Trophoblast cell (in vitro differentiated cells and primary cell): ENCODE measurements around the gene CNKSR2.
A peak's percentile ranks its signal among the peaks of the same experiment; 100 is the strongest.

Source experiments
- DNase-seq, 2 donors: peaks; one replicate each; pipeline ENCODE4 v3.0.0-alpha.2; 2016
- H2AFZ ChIP-seq: 2 replicates; pipeline ENCODE4 v1.6.1; 2013; ENCODE audit warnings: low read length, moderate library complexity, mild to moderate bottlenecking; ENCODE audit not compliant: insufficient read depth, poor library complexity
- H2AK5ac ChIP-seq: 2 replicates; pipeline ENCODE4 v1.6.1; 2013; ENCODE audit warnings: mild to moderate bottlenecking, low read length
- H2BK120ac ChIP-seq: 2 replicates; pipeline ENCODE4 v1.6.1; 2013; ENCODE audit warnings: low read length, mild to moderate bottlenecking, moderate library complexity; ENCODE audit not compliant: insufficient read depth, poor library complexity
- H2BK12ac ChIP-seq: 2 replicates; pipeline ENCODE4 v1.6.1; 2013; ENCODE audit warnings: mild to moderate bottlenecking, low read length, moderate library complexity
- H2BK5ac ChIP-seq: 2 replicates; pipeline ENCODE4 v1.6.1; 2013; ENCODE audit warnings: low read length, low read depth, moderate library complexity, mild to moderate bottlenecking; ENCODE audit not compliant: poor library complexity
- H3K14ac ChIP-seq: 2 replicates; pipeline ENCODE4 v1.6.1; 2013; ENCODE audit warnings: mild to moderate bottlenecking, low read length
- H3K18ac ChIP-seq: 2 replicates; pipeline ENCODE4 v1.6.1; 2013; ENCODE audit warnings: mild to moderate bottlenecking, low read length
- H3K23ac ChIP-seq: 2 replicates; pipeline ENCODE4 v1.6.1; 2013; ENCODE audit warnings: low read length
- H3K27ac ChIP-seq: 2 replicates; pipeline ENCODE4 v1.5.1; 2013; ENCODE audit warnings: low read depth, mild to moderate bottlenecking, inconsistent platforms, low read length, moderate library complexity
- H3K27me3 ChIP-seq: 2 replicates; pipeline ENCODE4 v1.6.1; 2013; ENCODE audit warnings: inconsistent platforms, mild to moderate bottlenecking, low read length, moderate library complexity; ENCODE audit not compliant: insufficient read depth
- H3K36me3 ChIP-seq, 2 experiments: 1 replicate in 1 of 2; 2 replicates in 1 of 2; pipeline ENCODE4 v1.6.1; 2013; ENCODE audit warnings: low read length in 2 of 2, mild to moderate bottlenecking in 2 of 2, moderate library complexity in 1 of 2; ENCODE audit not compliant: insufficient read depth in 2 of 2, control insufficient read depth in 1 of 2
- H3K4ac ChIP-seq: 2 replicates; pipeline ENCODE4 v1.6.1; 2013; ENCODE audit warnings: low read depth, mild to moderate bottlenecking, low read length, moderate library complexity
- H3K4me1 ChIP-seq, 2 experiments: 1 replicate in 1 of 2; 2 replicates in 1 of 2; pipeline ENCODE4 v1.6.1; 2013; ENCODE audit warnings: low read length in 2 of 2, mild to moderate bottlenecking in 2 of 2, moderate library complexity in 1 of 2; ENCODE audit not compliant: insufficient read depth in 2 of 2, control insufficient read depth in 1 of 2
- H3K4me2 ChIP-seq: 2 replicates; pipeline ENCODE4 v1.6.1; 2013; ENCODE audit warnings: inconsistent platforms, mild to moderate bottlenecking, low read length, moderate library complexity
- H3K4me3 ChIP-seq: 2 replicates; pipeline ENCODE4 v1.5.1; 2013; ENCODE audit warnings: mild to moderate bottlenecking, low read depth, low read length, inconsistent platforms
- H3K79me1 ChIP-seq: one replicate; pipeline ENCODE4 v1.6.1; 2013; ENCODE audit warnings: low read length
- H3K79me2 ChIP-seq: 2 replicates; pipeline ENCODE4 v1.6.1; 2013; ENCODE audit warnings: low read length, mild to moderate bottlenecking; ENCODE audit not compliant: control insufficient read depth, insufficient read depth, poor library complexity
- H3K9ac ChIP-seq: 2 replicates; pipeline ENCODE4 v1.6.1; 2013; ENCODE audit warnings: mild to moderate bottlenecking, low read length
- H3K9me3 ChIP-seq: 2 replicates; pipeline ENCODE4 v1.6.1; 2013; ENCODE audit warnings: low read depth, mild to moderate bottlenecking, control low read depth, inconsistent platforms, low read length; ENCODE audit not compliant: insufficient read depth
- H4K12ac ChIP-seq: 2 replicates; pipeline ENCODE4 v1.6.1; 2013; ENCODE audit warnings: low read depth, mild to moderate bottlenecking, low read length, moderate library complexity
- H4K8ac ChIP-seq: 2 replicates; pipeline ENCODE4 v1.6.1; 2013; ENCODE audit warnings: low read depth, mild to moderate bottlenecking, low read length, moderate library complexity
- H4K91ac ChIP-seq: one replicate; pipeline ENCODE4 v1.6.1; 2013; ENCODE audit warnings: low read depth, mild to moderate bottlenecking, low read length, moderate library complexity
- WGBS: extraction: QIAGEN DNeasy Blood & Tissue Kit; methylation state at CpG from one replicate; pipeline ENCODE4 v1.1.7; 2013; ENCODE audit warnings: missing lambda C conversion rate; ENCODE audit not compliant: insufficient read length, insufficient coverage; ENCODE audit errors: extremely low coverage; 5-methylcytosine and 5-hydroxymethylcytosine counted together

CNKSR2 gene

DNA sequence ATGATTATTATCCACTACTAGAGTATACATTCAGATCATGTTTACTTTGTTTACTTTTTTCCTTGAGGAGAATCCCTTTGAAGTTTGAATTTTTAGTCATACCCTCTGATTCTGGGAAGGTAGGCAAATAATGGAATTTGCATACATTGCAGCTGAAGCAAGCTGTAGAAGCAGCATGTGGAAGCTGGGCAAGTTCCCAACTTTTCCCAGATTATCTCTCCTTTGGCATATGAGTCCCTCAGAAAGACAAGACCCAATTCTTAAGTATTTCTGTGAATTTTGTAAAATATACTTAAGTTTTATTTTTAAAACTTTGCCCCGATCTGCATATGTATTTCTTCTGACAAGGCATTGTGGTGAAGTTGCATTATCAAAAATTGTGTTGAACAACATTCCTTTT is 94.9 kb downstream of the CNKSR2 start:
- Histone ChIP-seq H2AK5ac (no peak overlapping the region), H3K36me3 (no peaks in the 10 kb centered on the region), H4K12ac (no peak overlapping the region), H3K14ac (no peak overlapping the region), H2BK120ac (no peak overlapping the region), H3K23ac (no peak overlapping the region), H3K4me3 (no peak overlapping the region), H2BK12ac (no peak overlapping the region), H2BK5ac (no peak overlapping the region), H3K27ac (no peak overlapping the region), H2AFZ (no peak overlapping the region), H3K18ac (no peak overlapping the region), H3K4me1 (no peaks in the 10 kb centered on the region), H3K4me2 (no peak overlapping the region), H3K4ac (no peak overlapping the region), H4K91ac (no peak overlapping the region), H4K8ac (no peak overlapping the region), H3K9ac (no peak overlapping the region), H3K9me3 (no peaks in the 10 kb centered on the region), H3K79me1 (no peaks in the 10 kb centered on the region), H3K27me3 (no peaks in the 10 kb centered on the region), H3K79me2 (no peaks in the 10 kb centered on the region)
- WGBS = no CpG with 5 or more reads among the region's 1 CpG
- no peak for DNase-seq

GRCh38 chrX:21476909-21477308 is 102.7 kb downstream of the CNKSR2 start:
- H3K4me3 ChIP-seq = no peak overlapping the region
- no peaks in the 10 kb centered on the region for H3K4me1 ChIP-seq
- H3K4ac ChIP-seq = no peak overlapping the region
- no peak overlapping the region for H3K14ac ChIP-seq
- no peak overlapping the region for H2BK5ac ChIP-seq
- H3K27me3 ChIP-seq = no peaks in the 10 kb centered on the region
- no peaks in the 10 kb centered on the region for H3K36me3 ChIP-seq
- H4K8ac ChIP-seq = no peak overlapping the region
- no peak overlapping the region for H4K91ac ChIP-seq
- no peak for DNase-seq
- H3K27ac ChIP-seq = no peak overlapping the region
- H3K4me2 ChIP-seq = no peak overlapping the region
- H2AK5ac ChIP-seq = no peak overlapping the region
- H3K9ac ChIP-seq = no peak overlapping the region
- H3K79me2 ChIP-seq = no peaks in the 10 kb centered on the region
- no peak overlapping the region for H3K18ac ChIP-seq
- no peak overlapping the region for H2BK12ac ChIP-seq
- no peaks in the 10 kb centered on the region for H3K79me1 ChIP-seq
- no peaks in the 10 kb centered on the region for H3K9me3 ChIP-seq
- no peak overlapping the region for H2BK120ac ChIP-seq
- H2AFZ ChIP-seq = no peak overlapping the region
- no peak overlapping the region for H4K12ac ChIP-seq
- no CpG with 5 or more reads among the region's 2 CpGs for WGBS
- H3K23ac ChIP-seq = no peak overlapping the region

GRCh38 chrX:21479695-21480270 is 105.6 kb downstream of the CNKSR2 start:
- Histone ChIP-seq H4K8ac (no peak overlapping the region), H3K27me3 (no peaks in the 10 kb centered on the region), H2AK5ac (no peak overlapping the region), H3K4me3 (no peak overlapping the region), H3K79me2 (no peaks in the 10 kb centered on the region), H3K4ac (no peak overlapping the region), H4K12ac (no peak overlapping the region), H2BK5ac (no peak overlapping the region), H3K14ac (no peak overlapping the region), H3K9ac (no peak overlapping the region), H3K9me3 (no peaks in the 10 kb centered on the region), H3K4me1 (no peaks in the 10 kb centered on the region), H3K23ac (no peak overlapping the region), H2BK120ac (no peak overlapping the region), H3K4me2 (no peak overlapping the region), H3K36me3 (no peaks in the 10 kb centered on the region), H4K91ac (no peak overlapping the region), H2BK12ac (no peak overlapping the region), H2AFZ (no peak overlapping the region), H3K79me1 (no peaks in the 10 kb centered on the region), H3K18ac (no peak overlapping the region), H3K27ac (no peak overlapping the region)
- WGBS = no CpG with 5 or more reads among the region's 2 CpGs
- DNase-seq = peak; percentile 3 to 71

- Histone ChIP-seq H2BK12ac (no peak overlapping the region), H3K18ac (no peak overlapping the region), H3K79me2 (no peaks in the 10 kb centered on the region), H2BK5ac (no peak overlapping the region), H3K4ac (no peak overlapping the region), H3K9me3 (no peaks in the 10 kb centered on the region), H3K27me3 (no peaks in the 10 kb centered on the region), H3K4me3 (no peak overlapping the region), H3K14ac (no peak overlapping the region), H3K36me3 (no peaks in the 10 kb centered on the region), H4K8ac (no peak overlapping the region), H2AK5ac (no peak overlapping the region), H3K9ac (no peak overlapping the region), H3K27ac (no peak overlapping the region), H3K4me2 (no peak overlapping the region), H2AFZ (no peak overlapping the region), H2BK120ac (no peak overlapping the region), H3K79me1 (no peaks in the 10 kb centered on the region), H4K91ac (no peak overlapping the region), H3K4me1 (no peaks in the 10 kb centered on the region), H4K12ac (no peak overlapping the region), H3K23ac (no peak overlapping the region)
- WGBS = no CpG with 5 or more reads among the region's 2 CpGs
- DNase-seq = no peak
Measured at GRCh38 chrX:21481761-21482160, 107.5 kb downstream of the CNKSR2 start.
